ENCODE measurements around the gene CDH3.

- TF ChIP-seq CTCF (IDR thresholded peaks at IDR 0.05; ENCODE audit: poor library complexity) = no peak
- TF ChIP-seq EZH2 (IDR thresholded peaks at IDR 0.05; ENCODE audit: borderline replicate concordance) = no peak
Measured at GRCh38 chr16:68643847-68644246, 1.3 kb upstream of the CDH3 start.

Data from hepatocyte (in vitro differentiated cells).